DMS79 treated with DMSO at 0.1 percent for 48 hours (cell line): ENCODE measurements around the gene FRMD5.
A peak's percentile ranks its signal among the peaks of the same experiment; 100 is the strongest.

ENCODE experiments used
- DNase-seq: peaks from one replicate; lab custom pipeline; 2025; lab: John Stamatoyannopoulos, UW

Gene FRMD5

DNA sequence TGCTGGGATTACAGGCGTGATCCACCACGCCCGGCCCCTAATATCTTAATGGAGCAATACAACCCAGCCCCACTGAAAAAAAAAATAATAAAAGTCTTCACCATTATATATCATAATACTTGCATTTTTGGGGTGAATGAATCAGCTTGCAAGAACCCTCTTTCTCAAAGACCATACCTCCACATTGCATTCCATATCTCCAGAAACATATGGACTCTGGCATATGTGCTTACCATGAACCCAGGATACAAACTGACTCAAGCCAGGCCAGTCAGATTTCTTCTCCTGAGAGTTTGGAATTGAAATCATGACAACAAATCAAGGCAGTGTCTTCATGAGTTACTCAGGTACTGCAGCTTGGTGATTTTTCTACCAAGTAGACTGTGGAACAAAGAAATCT, 101.2 kb downstream of the FRMD5 start:
- DNase-seq = no peak

- no peak for DNase-seq
Measured at GRCh38 chr15:44092221-44092620, 102.8 kb downstream of the FRMD5 start.

GRCh38 chr15:44087578-44088465, 107.2 kb downstream of the FRMD5 start:
- DNase-seq = no peak

DNA sequence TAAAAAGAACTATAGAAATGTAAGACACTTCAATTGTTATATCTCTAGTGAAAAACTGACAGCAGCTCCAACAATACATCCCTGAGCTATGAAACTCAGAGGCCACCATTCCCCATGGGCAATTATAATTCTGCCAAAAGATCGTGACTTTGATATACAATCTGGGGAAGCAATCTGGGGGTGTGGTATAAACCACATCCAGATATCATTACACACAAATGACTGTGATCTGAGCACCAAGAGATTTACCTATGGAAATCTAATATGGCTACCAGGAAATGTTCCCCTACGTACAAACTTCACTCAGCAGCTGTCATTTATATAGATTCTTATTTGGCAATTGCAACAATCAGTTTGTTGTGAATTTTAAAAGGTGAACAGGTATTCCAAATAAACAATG, 110.3 kb downstream of the FRMD5 start:
- DNase-seq = no peak

- no peak for DNase-seq
Measured at GRCh38 chr15:44084171-44084570, 110.9 kb downstream of the FRMD5 start.

GRCh38 chr15:44082558-44083157, 112.4 kb downstream of the FRMD5 start:
- no peak for DNase-seq

- no peak for DNase-seq
Measured at GRCh38 chr15:44081026-44082013, 113.8 kb downstream of the FRMD5 start.

- no peak for DNase-seq
Measured at GRCh38 chr15:44075535-44075934, 119.5 kb downstream of the FRMD5 start.

DNA sequence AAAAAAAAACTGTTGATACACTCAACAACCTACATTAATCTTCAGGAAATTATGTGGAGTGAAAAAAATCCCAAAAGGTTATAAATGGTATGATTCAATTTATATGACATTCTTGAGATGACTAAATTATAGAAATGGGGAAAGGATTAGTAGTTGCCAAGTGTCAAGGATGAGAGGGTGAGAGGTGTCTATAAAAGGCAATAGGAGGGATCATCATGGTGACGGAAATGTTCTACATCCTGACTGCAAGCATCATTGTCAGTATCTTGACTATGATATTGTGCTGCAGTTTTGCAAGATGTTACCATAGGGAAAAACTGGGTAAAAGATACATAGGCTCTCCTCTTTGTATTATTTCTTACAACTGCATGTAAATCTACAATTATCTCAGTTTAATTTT, 125.6 kb downstream of the FRMD5 start:
- no peak for DNase-seq

DNA sequence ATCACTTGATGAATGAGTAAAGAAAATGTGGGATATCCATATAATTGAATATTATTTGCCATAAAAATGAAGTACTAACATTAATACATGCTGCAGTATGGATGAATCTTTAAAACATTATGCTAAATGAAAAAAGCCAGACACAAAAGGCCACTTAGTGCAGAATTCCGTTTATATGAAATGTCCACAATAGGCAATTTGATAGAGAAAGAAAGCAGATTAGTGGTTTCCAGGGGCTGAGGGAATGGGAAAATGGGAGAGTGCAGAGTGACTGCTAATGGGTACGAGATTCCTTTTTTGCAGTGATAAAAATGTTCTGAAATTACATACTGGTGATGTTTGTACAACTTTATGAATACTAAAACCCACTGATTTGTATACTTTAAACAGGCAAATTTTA, 126.7 kb downstream of the FRMD5 start:
- no peak for DNase-seq

GRCh38 chr15:44066211-44066827, 128.8 kb downstream of the FRMD5 start:
- DNase-seq = peak; percentile 29

- DNase-seq = no peak
Measured at GRCh38 chr15:44064706-44065105, 130.4 kb downstream of the FRMD5 start.

DNA sequence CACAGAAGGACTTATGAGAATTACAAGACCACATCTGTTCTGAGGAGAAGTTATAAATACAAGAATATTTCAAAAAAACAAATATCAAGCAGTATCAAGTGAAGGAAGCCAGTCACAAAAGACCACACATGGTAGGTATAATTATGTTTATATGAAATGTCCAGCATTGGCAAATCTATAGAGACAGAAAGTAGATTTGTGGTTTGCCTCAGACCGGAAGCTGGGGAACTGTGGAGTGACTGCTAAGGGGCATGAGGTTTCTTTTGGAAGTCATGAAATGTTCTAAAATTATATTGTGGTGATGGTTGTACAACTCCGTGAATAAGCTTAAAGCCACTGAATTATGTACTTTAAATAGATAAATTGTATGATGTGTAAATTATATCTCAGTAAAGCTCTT, 136.9 kb downstream of the FRMD5 start:
- DNase-seq = no peak

DNA sequence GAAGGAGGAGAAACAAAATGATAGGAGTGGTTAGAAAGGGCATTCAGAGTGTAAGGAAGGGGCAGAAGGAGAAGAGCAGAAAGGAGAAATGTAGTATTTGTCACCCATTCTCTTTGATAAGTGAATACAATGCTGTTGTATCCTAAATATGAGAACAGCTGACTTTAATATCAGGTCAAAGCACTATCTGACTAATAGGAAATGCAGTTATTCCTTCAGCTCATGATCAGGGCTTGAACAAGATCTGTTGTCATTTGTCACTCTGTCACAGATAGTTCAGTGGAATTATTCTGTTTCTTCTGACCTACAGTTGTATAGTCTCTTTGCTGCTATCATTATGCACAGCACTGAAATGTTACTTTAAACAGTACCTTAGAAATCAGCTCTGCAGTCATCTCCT, 149.4 kb downstream of the FRMD5 start:
- DNase-seq = no peak

GRCh38 chr15:44045217-44045616, 149.9 kb downstream of the FRMD5 start:
- no peak for DNase-seq

GRCh38 chr15:44038755-44039191, 156.3 kb downstream of the FRMD5 start:
- peak; percentile 48 for DNase-seq

DNA sequence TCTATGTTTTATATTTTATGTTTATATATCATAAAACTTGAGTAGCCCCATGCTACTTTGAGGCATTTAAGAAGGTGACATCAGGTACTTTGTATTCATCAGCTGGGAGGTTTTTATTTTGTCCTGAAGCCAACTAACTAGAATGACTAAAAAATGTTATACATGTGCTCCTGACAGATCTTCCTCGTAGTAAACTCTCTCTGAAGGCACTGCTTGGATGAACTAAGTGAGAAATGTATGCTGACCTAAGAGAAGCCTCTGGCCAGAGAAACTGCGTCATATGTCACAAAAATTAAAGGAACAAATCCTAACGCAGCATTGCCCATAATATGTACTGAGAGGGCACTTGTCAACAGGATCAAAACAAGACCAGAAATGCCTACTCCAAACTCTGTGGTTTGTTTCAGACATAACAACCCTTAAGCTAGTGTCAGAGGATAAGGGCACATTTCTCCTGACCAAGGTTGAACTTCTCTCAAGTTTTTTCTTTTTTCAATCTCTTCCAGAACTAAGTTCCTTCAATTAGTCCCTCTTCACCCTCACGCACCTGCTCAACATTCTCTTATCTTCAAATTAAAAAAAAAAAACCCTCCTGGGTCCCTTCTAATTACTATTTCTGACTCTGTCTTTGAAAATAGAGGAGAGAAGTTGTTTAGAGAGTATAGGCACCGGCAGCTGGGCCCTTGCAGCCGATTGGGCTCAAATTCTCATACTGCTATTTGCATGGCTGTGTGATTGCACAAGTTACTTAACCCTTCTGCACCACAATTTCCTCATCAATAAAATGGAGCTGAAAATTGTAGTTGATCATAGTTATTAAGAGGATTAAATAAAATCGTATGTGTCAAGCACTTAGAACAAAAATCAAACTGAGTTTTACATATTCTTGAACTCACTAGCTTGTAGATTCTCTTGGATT, 159.0 kb downstream of the FRMD5 start:
- peak; percentile 27 for DNase-seq

DNA sequence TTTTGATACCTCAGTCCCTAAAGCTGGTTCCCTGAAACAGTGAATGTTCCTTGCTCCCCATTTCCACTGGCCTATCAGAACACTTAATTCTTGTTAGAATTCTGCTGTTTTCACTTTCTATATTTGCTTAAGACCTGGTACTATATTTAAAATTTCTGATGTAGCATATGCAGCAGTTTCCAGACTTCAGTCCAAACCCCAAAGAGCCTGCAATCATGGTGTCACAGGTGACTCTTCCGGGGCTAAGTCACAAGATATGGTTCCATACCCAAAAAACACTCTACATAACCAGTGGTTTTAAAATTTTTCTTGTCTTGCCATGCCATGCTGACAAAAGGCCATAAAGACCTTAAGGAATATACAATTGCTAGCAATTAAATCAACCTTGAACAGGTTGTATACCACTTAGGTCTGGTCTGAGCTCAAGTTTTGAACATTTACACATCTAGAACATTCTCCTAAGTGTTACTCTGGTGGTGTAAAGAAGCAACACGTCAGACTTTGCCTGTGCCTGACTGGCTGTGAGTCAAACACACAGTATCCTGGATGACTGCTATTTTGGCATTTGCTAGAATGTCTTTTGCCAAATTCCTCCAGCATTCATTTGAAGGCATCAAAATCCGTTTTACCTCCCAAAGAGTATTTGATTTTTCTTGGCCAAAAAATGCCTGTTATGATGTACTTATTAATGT, 160.0 kb downstream of the FRMD5 start:
- no peak for DNase-seq

DNA sequence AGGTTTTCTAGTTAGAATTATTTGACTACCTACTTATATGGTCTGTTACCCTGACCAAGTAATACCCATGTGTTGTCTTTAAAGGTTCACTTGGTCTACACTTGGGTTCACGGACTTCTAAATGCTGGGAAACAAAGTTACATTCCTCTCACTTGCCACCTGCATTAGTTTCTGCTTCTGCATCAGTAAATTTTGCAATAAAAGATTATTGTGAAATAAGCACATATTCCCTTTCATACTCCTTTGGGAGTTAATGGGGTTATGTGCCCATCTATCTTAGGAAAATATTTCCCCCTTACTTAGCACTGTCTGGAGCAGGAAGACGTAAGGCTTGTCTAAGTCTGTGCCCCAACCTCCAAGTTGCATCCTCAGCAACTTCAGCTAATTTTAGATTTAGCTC, 160.7 kb downstream of the FRMD5 start:
- DNase-seq = no peak

DNA sequence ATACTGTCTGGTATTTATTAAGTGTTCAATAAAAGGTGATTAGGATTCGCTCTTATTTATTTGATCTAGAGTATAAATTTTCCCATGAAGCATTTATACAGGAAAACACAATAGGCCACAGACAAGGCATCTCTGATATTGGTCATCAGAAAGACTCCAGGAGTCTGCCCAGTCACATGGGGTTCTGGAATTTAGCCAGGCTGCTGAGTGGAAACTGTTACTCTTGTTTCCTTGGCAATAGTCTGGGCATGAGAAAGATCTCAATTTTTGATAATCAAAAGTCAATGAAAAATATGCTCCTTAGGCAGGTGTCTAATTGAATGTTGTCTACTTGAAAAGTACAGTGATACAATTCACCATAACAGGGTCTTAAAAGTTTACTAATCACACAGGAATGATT, 161.2 kb downstream of the FRMD5 start:
- no peak for DNase-seq
